ENCODE results near the gene IFITM2.
A peak's percentile ranks its signal among the peaks of the same experiment; 100 is the strongest.

The IFITM2 gene

DNA sequence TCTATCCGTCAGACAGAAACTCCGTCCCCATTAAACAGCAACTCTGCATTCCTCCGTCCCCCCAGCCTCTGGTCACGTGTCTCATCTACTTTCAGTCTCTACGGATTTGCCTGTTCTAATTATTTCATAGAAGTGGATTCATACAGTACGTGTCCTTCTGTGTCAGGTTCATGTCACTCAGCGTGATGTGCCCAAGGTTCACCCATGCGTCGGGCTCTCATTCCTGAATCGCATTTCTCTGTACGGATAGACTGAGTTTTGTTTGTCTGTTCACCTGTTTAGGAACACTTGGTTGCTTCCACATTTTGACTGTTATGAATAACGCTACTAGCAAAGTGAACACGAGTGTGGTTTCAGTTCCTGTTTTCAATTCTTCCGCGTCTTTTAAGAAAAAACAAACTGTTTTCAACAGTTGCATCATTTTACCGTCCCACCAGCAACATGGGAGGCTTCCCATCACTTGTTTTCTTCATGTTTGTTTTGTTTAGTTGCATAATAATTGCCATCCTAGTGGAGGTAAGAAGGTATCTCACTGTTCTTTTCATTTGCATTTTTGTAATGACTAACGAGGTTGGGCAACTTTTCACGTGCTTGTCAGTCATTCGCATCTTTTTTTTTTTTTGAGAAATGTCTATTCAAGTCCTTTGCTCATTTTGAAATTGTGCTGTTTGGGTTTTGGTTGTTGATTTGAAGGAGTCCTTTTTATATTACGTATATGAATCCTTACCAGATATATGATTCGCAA, 38.3 kb upstream of the IFITM2 start:
- TF ChIP-seq, protein P1, sequence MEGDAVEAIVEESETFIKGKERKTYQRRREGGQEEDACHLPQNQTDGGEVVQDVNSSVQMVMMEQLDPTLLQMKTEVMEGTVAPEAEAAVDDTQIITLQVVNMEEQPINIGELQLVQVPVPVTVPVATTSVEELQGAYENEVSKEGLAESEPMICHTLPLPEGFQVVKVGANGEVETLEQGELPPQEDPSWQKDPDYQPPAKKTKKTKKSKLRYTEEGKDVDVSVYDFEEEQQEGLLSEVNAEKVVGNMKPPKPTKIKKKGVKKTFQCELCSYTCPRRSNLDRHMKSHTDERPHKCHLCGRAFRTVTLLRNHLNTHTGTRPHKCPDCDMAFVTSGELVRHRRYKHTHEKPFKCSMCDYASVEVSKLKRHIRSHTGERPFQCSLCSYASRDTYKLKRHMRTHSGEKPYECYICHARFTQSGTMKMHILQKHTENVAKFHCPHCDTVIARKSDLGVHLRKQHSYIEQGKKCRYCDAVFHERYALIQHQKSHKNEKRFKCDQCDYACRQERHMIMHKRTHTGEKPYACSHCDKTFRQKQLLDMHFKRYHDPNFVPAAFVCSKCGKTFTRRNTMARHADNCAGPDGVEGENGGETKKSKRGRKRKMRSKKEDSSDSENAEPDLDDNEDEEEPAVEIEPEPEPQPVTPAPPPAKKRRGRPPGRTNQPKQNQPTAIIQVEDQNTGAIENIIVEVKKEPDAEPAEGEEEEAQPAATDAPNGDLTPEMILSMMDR (conservative IDR thresholded peaks at IDR 0.05): peak; percentile 29; the same call in 1 of the 2 replicates
- TF ChIP-seq ZFX (IDR thresholded peaks at IDR 0.05): no peak
- H3K27ac ChIP-seq: no peak overlapping the region

DNA sequence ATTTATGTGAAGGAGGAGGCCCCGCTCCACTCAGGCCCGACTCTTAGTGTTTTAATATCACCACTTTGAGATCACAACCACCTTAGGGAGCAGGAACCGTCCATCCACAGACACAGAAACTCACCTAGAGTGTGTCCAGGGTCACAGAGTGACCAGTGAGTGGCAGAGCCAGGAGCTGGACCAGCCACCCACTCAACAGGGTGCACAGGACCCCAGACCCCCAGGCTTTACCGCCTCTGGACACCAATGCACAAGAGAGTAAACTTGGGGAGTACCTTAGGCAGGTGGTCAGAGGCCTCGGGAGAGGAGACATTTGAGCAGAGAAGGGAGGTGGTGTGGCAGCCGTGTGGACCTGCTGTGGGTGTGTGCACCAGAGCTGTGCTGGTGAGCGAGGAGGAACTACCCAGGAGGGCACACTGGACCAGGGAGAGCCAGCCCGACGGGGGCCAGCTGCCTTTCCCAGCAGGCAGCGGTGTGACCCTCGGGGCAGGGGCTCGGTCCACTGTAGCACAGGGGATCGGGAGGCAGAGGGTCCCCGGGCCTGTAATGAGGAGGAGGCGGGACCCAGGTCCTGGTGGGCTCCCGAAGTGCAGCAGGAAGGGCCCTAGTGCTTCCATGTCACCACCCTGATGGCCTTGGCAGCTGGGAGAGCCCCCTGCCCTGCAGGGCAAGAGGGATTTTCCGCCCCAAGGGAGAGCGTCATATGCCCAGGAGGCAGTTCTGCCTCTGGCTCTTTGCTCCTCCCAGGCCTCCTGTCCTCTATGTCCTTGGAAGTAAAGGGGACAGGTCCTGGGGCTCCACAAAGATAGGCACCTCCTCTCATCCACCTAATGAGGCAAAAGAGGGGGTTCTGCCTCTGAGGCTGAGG, 36.9 kb upstream of the IFITM2 start:
- no peak overlapping the region for H3K27ac ChIP-seq
- TF ChIP-seq ZFX (IDR thresholded peaks at IDR 0.05): no peak
- TF ChIP-seq, protein P1 (conservative IDR thresholded peaks at IDR 0.05): no peak

DNA sequence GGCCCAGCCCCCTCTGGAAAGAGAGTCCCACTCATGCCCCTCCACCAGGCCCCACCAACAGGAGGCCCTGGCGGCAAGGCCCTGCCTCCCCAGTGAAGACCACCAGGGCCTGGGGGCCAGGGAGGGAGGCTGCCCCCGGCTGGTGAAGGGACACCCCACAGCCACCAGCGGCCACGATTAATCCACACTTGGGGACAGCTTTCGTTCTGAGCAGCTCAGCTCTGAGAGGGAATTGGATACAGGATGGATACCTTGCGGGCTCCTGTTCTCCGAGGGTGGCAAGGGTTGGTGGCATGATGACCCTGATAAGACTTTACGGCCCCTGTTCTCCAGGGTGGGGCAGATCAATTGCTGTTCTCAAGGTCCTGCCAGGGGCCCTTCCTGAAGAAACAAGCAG, 36.3 kb upstream of the IFITM2 start:
- no peak for TF ChIP-seq ZFX (IDR thresholded peaks at IDR 0.05)
- H3K27ac ChIP-seq: no peak overlapping the region

DNA sequence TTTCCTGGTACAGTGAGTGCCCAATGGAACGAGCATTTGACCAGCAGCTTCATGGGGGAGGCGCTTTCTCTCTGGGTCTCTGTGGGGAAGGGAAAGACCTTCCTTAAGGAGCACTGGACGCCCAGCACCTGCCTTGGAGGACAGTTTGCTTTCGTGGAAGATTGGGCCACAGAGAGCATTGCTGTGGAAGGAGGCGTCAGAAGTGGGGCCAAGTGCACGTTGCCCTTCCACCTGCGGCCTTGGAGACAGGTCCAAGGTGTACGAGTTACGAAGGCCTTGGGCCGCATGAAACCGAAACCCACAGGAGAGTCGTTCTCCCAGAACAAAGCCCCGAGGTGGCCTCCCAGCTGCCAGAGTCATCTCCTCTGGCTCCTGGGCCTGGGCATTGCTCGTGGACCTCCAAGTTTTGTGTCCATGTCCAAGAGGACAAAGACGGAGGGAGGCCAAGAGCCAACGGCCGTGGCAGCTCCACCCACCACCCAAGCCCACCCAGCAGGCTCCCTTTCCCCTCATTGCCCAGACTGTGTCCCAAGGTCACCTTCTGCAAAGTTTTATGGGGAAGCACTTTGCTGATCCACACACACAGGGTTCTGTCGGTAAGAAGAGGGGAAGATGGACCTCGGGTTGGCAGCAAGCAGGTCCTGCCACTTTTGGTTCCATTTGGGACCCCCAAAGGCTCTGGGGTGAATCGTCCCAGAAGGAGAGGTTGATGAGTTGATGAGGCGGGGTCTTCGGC, 35.3 kb upstream of the IFITM2 start:
- no peak overlapping the region for H3K27ac ChIP-seq
- TF ChIP-seq, protein P1 (conservative IDR thresholded peaks at IDR 0.05): no peak
- no peak for TF ChIP-seq ZFX (IDR thresholded peaks at IDR 0.05)

DNA sequence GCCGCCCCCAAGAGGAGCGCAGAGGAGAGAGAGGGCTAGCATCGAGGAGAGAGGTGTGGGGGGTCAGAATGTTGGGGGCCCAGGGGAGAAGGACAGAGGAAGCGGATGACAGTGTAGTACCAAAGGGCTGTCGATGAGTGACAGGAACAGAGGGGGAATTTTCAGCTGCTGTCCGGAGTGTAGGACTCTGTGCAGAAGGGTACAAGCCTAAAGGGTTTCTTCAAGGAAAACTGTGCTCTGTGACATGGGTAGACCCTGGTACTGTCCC, 34.8 kb upstream of the IFITM2 start:
- no peak overlapping the region for H3K27ac ChIP-seq
- TF ChIP-seq ZFX (IDR thresholded peaks at IDR 0.05): no peak
- TF ChIP-seq, protein P1 (conservative IDR thresholded peaks at IDR 0.05): no peak

DNA sequence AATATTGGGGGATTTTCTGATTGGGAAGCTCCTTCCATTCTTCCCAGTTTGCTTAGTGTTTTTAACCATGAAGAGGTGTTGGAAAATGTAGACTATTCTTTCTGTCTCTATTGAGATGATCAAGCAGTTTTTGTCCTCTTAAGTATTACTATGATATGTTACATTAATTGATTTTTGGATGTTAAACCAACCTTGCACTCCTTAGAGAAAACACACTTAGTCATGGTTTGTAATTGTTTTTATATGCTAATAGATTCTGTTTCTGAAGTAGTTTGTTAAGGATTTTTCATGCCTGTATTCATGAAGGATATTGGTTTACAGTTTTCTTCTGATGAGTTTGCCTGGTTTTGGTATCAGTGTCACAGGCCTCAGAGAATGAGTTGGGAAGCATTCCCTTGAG, 31.4 kb upstream of the IFITM2 start:
- TF ChIP-seq ZFX (IDR thresholded peaks at IDR 0.05): no peak
- TF ChIP-seq, protein P1 (conservative IDR thresholded peaks at IDR 0.05): no peak
- no peak overlapping the region for H3K27ac ChIP-seq

DNA sequence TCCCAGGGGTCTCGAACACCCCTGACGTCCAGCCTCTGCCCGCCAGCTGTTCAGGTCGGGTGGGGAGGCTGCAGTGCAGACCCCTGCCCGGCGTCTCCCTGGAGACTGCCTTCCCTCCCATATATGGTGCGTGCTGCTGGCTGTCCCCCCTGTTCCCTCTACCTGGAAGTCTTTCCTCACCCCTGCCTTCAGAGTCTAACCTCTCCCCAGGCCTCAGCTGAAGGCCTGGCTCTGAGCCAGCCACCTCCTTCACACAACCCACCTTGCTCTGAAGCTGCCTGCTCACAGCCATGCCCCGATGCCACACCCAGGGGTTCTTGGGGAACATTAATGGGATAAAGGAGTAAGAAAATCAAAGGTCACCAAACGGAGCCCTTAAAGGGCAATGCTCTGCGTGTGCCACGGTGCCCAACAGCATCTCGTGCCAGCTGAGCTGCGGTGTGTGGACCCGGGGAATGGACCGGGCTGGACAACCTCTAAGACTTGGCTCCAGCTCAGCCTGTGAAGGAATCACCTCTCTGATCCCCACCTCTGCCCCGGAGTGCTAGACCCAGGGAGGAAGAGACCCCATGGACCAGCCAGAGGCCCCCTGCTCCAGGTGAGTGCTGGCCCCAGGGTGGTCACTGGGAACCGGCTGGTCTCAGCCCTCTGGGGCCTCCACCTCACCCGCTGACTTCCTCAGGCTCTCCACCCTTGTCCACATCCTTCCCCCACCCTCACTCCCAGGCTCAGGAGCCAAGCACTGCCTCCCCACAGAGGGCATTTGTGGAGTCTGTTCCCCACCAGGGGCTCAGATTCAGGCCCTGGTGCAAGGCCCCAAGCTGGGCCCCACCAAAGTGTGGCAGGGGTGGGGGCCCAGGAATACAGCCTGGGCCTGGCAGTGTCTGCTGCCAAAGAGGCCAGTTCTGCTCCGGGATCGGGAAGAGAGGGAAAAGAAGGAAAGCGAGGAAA, 29.3 kb upstream of the IFITM2 start, which contains the start of gene NLRP6:
NLRP6 (plus strand) TSS at position 407 of the 951 bp plus-strand sequence; CDS start at position 570, 163 bp downstream.
- no peak within 1 kb of the TSS for H3K27ac ChIP-seq
- TF ChIP-seq, protein P1 (conservative IDR thresholded peaks at IDR 0.05): no peak
- TF ChIP-seq ZFX (IDR thresholded peaks at IDR 0.05): no peak

All from C4-2B (cell line).